Naive thymus-derived CD8-positive, alpha-beta T cell (primary cell): ENCODE measurements around the gene HIBCH. TPM values are rescaled to one million over a fixed set of nuclear protein-coding genes. Genes with fewer than 3 reads are reported as not detected.
A peak's percentile ranks its signal among the peaks of the same experiment; 100 is the strongest.

Source experiments
- ATAC-seq, 2 donors: fragments of 150-1000 bp; cut with Tn5 transposase in 1 of 2; sonication (Bioruptor Pico), chemical (Tn5 transposase) in 1 of 2; 1 replicate in 1 of 2; 2 replicates in 1 of 2; pipeline ENCODE4 v1.10.0; 2021; ENCODE audit warnings: mild to moderate bottlenecking in 2 of 2, moderate library complexity in 2 of 2
- POLR2A ChIA-PET: fragments of 350-600 bp; sonication (Branson Sonifier 250); formaldehyde crosslinking; loops from one replicate; lab custom pipeline; 2021; ENCODE audit warnings: antibody characterized with exemption; lab: Charles Lee
- DNase-seq, 10 donors: peaks; one replicate each; pipeline versions ENCODE4 v3.0.0 to v3.0.0-alpha.2; 2020 to 2022
- H3K27ac Mint-ChIP-seq, 10 donors: one replicate each; pipeline ENCODE4 v1.8.0; 2020 to 2022; ENCODE audit warnings: mild to moderate bottlenecking in 10 of 10, mixed read lengths in 10 of 10, moderate library complexity in 4 of 10, inconsistent platforms in 1 of 10
- H3K27me3 Mint-ChIP-seq, 5 donors: one replicate each; pipeline ENCODE4 v1.8.0; 2021 to 2022; ENCODE audit warnings: mixed read lengths in 5 of 5
- H3K36me3 Mint-ChIP-seq, 3 donors: one replicate each; pipeline ENCODE4 v1.8.0; 2020 to 2022; ENCODE audit warnings: mixed read lengths in 3 of 3, mild to moderate bottlenecking in 2 of 3, inconsistent platforms in 1 of 3
- H3K4me1 Mint-ChIP-seq, 4 donors: one replicate each; pipeline ENCODE4 v1.8.0; 2021 to 2022; ENCODE audit warnings: mixed read lengths in 4 of 4
- H3K4me3 Mint-ChIP-seq, 10 donors: one replicate each; pipeline ENCODE4 v1.8.0; 2020 to 2022; ENCODE audit warnings: mild to moderate bottlenecking in 10 of 10, mixed read lengths in 10 of 10, moderate library complexity in 6 of 10, inconsistent platforms in 1 of 10
- H3K9me3 Mint-ChIP-seq, 9 donors: one replicate each; pipeline ENCODE4 v1.8.0; 2020 to 2022; ENCODE audit warnings: mixed read lengths in 9 of 9, mild to moderate bottlenecking in 3 of 9, inconsistent platforms in 1 of 9, moderate library complexity in 1 of 9
- polyA plus RNA-seq, 3 donors: library from polyadenylated mRNA; unstranded; fragments of 300-500 nt; fragmentation: Illumina TruSeq; gene quantifications; one replicate each; pipeline ENCODE4 v1.2.3, GENCODE V29; 2021
- total RNA-seq, 8 experiments: library from RNA in 2 of 8; stranded (reverse) in 2 of 8; gene quantifications; one replicate each; pipeline ENCODE4 v1.2.3 and lab custom pipeline; 2021 to 2026

Gene HIBCH
- total and polyA plus RNA-seq, 5 experiments from 2014 or later, result 18.0 to 24.5 (median 19.5) TPM

GRCh38 chr2:190190507-190191162 lies 129.0 kb downstream of the HIBCH start:
- ATAC-seq (no peak), DNase-seq (no peak)
- H3K4me3 Mint-ChIP-seq, result no peak overlapping the region
- no peaks in the 10 kb centered on the region for H3K9me3 Mint-ChIP-seq
- peaks cover 2 to 4% (median 4%) of the 10 kb centered on the region in 3 donors for H3K36me3 Mint-ChIP-seq
- H3K27me3 Mint-ChIP-seq, result no peaks in the 10 kb centered on the region
- H3K27ac Mint-ChIP-seq, result no peak overlapping the region
- no peaks in the 10 kb centered on the region for H3K4me1 Mint-ChIP-seq
- POLR2A ChIA-PET, result no interaction called here

- POLR2A ChIA-PET, result no interaction called here
- no peak for DNase-seq
- no peak overlapping the region for H3K27ac Mint-ChIP-seq
- no peak overlapping the region for H3K4me3 Mint-ChIP-seq
- H3K27me3 Mint-ChIP-seq, result no peaks in the 10 kb centered on the region
- H3K9me3 Mint-ChIP-seq, result no peaks in the 10 kb centered on the region
- ATAC-seq, result no peak
- no peaks in the 10 kb centered on the region for H3K4me1 Mint-ChIP-seq
- no peaks in the 10 kb centered on the region for H3K36me3 Mint-ChIP-seq
Observed at GRCh38 chr2:190188289-190188688, 131.3 kb downstream of the HIBCH start.

DNA sequence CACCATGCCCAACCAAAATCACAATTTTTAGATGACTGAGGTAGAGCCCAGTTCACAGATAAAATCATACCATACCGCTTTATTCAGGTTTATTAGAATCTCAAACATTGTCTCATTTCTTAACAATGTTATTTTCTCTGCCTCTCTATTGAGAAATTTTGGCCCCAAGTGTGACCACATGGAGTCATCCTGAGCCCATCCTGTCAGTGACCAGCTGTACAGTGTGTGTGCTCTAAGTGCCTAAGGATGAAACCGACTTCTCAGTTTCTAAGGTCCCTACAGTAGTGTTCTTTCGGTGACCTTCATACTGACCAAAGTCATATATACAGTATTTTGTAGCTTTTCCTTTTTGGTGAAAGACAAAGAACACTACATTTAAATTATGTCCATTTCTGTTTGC lies 133.4 kb downstream of the HIBCH start:
- H3K36me3 Mint-ChIP-seq, result no peaks in the 10 kb centered on the region
- POLR2A ChIA-PET, result no interaction called here
- no peak for ATAC-seq
- no peak overlapping the region for H3K4me3 Mint-ChIP-seq
- H3K27ac Mint-ChIP-seq, result peak overlapping the region in 1 of 10 donors; percentile 6
- H3K4me1 Mint-ChIP-seq, result peaks cover 0 to 7% (median 3%) of the 10 kb centered on the region in 4 donors
- no peaks in the 10 kb centered on the region for H3K9me3 Mint-ChIP-seq
- DNase-seq, result no peak
- peaks cover 0 to 1% (median 0%) of the 10 kb centered on the region in 5 donors for H3K27me3 Mint-ChIP-seq

GRCh38 chr2:190185380-190185779 lies 134.2 kb downstream of the HIBCH start:
- H3K9me3 Mint-ChIP-seq, result no peaks in the 10 kb centered on the region
- no peak for DNase-seq
- POLR2A ChIA-PET, result no interaction called here
- H3K27ac Mint-ChIP-seq, result peak overlapping the region in 1 of 10 donors; percentile 22
- ATAC-seq, result no peak
- no peaks in the 10 kb centered on the region for H3K36me3 Mint-ChIP-seq
- H3K4me3 Mint-ChIP-seq, result no peak overlapping the region
- H3K4me1 Mint-ChIP-seq, result peaks cover 0 to 10% (median 7%) of the 10 kb centered on the region in 4 donors
- H3K27me3 Mint-ChIP-seq, result peaks cover 0 to 5% (median 0%) of the 10 kb centered on the region in 5 donors

DNA sequence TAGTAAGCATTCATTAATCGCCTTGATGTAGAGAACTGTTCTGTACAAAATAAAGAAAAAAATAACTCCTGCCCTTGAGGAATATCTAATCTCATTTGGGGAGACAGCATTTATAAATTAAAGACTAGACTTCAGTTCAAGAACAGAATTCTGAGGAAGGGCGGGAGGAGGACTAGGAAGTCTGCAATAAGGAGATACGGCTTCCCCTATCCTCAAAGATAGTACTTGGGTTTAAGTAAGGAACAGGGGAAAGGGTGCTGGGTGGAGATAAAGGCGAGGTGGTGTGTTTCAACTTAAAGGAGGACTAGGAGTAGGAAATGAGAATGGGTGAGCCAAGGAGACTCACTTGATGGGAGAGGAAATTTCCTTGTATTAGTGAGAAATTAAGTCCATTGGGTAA lies 135.2 kb downstream of the HIBCH start:
- no peak overlapping the region for H3K4me3 Mint-ChIP-seq
- no peak for ATAC-seq
- H3K36me3 Mint-ChIP-seq, result peaks cover 0 to 5% (median 0%) of the 10 kb centered on the region in 3 donors
- no peak overlapping the region for H3K27ac Mint-ChIP-seq
- H3K27me3 Mint-ChIP-seq, result peaks cover 0 to 11% (median 7%) of the 10 kb centered on the region in 5 donors
- H3K9me3 Mint-ChIP-seq, result no peaks in the 10 kb centered on the region
- POLR2A ChIA-PET, result no interaction called here
- DNase-seq, result no peak
- H3K4me1 Mint-ChIP-seq, result peaks cover 2 to 16% (median 13%) of the 10 kb centered on the region in 4 donors

- H3K36me3 Mint-ChIP-seq, result peaks cover 0 to 8% (median 0%) of the 10 kb centered on the region in 3 donors
- no peaks in the 10 kb centered on the region for H3K9me3 Mint-ChIP-seq
- no peak overlapping the region for H3K4me3 Mint-ChIP-seq
- DNase-seq, result no peak
- no peak for ATAC-seq
- POLR2A ChIA-PET, result no interaction called here
- H3K27me3 Mint-ChIP-seq, result peaks cover 4 to 15% (median 11%) of the 10 kb centered on the region in 5 donors
- H3K27ac Mint-ChIP-seq, result no peak overlapping the region
- peaks cover 2 to 19% (median 13%) of the 10 kb centered on the region in 4 donors for H3K4me1 Mint-ChIP-seq
Observed at GRCh38 chr2:190183539-190183938, 136.1 kb downstream of the HIBCH start.

- Mint-ChIP-seq H3K36me3 (peaks cover 0 to 13% (median 0%) of the 10 kb centered on the region in 3 donors), H3K4me1 (peaks cover 2 to 19% (median 13%) of the 10 kb centered on the region in 4 donors), H3K27me3 (peaks cover 4 to 28% (median 25%) of the 10 kb centered on the region in 5 donors), H3K4me3 (peak overlapping the region in 1 of 10 donors; percentile 0), H3K9me3 (peaks cover 0 to 1% (median 0%) of the 10 kb centered on the region in 9 donors), H3K27ac (no peak overlapping the region)
- ATAC-seq, result no peak
- no peak for DNase-seq
- POLR2A ChIA-PET, result no interaction called here
Observed at GRCh38 chr2:190182071-190182524, 137.5 kb downstream of the HIBCH start.

DNA sequence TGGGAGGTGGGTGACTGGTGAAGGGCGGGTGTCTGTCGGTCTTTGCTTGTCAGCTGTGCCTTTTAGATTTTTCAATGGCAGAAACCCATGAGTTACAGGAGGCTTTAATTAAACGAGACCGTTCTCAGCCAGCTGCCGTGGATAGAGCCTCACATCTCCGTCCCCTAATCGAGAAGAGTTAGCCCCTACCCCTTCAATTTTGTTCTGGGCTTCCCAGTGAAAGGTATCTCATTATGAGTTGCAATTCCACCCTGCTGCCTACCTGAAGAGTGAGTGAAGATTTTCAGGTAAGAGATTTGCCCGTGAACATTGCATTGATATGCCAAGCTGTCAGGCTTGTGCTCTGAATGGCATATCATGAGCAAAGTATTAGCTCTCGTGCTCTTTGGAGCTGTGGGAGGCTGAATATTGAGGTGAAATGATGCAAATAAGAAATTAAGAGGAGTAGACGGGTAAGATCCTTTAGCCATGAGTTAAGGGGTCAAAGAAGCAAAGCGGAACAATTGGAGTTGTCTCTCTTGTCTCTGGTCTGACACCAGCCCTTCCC lies 138.4 kb downstream of the HIBCH start:
- DNase-seq (peak in 1 of 10 donors; percentile 5), ATAC-seq (peak in 1 of 2 donors; percentile 11)
- peaks cover 2 to 19% (median 13%) of the 10 kb centered on the region in 4 donors for H3K4me1 Mint-ChIP-seq
- peaks cover 0 to 1% (median 0%) of the 10 kb centered on the region in 9 donors for H3K9me3 Mint-ChIP-seq
- H3K27ac Mint-ChIP-seq, result peak overlapping the region in 2 of 10 donors; percentile 15 to 47
- POLR2A ChIA-PET, result interaction anchor here (0.6 kb wide), 1 partner anchor 418 kb away, joined by 3 read pairs; no protein-coding TSS in a partner anchor
- peaks cover 9 to 37% (median 30%) of the 10 kb centered on the region in 5 donors for H3K27me3 Mint-ChIP-seq
- H3K36me3 Mint-ChIP-seq, result peaks cover 0 to 13% (median 0%) of the 10 kb centered on the region in 3 donors
- H3K4me3 Mint-ChIP-seq, result peak overlapping the region; percentile 56 to 79 (median 64)

DNA sequence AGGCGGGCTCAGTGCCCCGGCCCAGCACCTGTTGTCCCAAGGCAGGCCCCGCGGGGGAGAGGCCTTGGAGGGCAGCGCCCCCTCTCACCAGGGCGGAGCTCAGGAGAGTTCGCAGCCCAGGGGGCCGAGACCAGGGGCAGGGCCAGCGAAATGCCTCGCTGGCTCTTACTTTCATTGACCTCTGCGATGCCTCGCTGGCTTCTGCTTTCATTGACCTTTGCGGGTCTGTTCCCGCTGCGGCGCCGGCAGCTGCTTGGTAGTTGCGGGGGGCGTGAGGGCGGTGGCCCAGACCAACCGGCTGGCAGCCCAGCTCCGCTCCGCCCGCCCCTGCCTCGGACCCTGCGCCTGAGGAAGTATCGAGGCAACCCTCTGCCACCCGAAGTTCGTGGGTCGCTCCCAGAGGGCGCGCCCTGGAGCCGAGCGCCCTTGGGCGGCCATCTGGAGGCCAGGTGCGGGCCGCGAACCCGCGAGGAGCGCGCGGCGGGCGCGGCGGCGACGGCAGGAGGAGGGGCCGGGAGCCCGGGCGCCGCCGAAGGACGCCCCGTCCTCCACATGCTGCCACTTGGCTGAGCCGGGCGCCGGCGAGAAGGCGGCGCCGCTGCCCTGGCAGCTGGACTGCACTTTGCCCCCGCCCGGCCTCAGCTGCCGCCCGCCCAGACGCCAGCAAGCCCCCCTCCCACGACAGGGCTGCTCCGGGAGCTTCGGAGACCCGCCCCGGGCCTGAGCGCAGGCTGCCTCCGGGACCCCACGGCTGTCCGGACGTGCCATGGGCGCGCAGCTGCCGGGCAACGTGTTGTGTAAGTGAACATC lies 139.1 kb downstream of the HIBCH start:
- Mint-ChIP-seq H3K27me3 (peaks cover 9 to 42% (median 34%) of the 10 kb centered on the region in 5 donors), H3K36me3 (peaks cover 0 to 13% (median 0%) of the 10 kb centered on the region in 3 donors), H3K4me3 (peak overlapping the region; percentile 56 to 79 (median 70)), H3K4me1 (peaks cover 2 to 19% (median 13%) of the 10 kb centered on the region in 4 donors), H3K27ac (no peak overlapping the region), H3K9me3 (peaks cover 0 to 1% (median 0%) of the 10 kb centered on the region in 9 donors)
- DNase-seq (peak in 6 of 10 donors; percentile 3 to 21 (median 15)), ATAC-seq (peak; percentile 68 to 69)
- POLR2A ChIA-PET, result no interaction called here

GRCh38 chr2:190179754-190180312 lies 139.8 kb downstream of the HIBCH start:
- DNase-seq (peak in 1 of 10 donors; percentile 1), ATAC-seq (no peak)
- no peak overlapping the region for H3K27ac Mint-ChIP-seq
- H3K9me3 Mint-ChIP-seq, result peaks cover 0 to 1% (median 0%) of the 10 kb centered on the region in 9 donors
- peaks cover 0 to 13% (median 0%) of the 10 kb centered on the region in 3 donors for H3K36me3 Mint-ChIP-seq
- peak overlapping the region; percentile 28 to 82 (median 73) for H3K4me3 Mint-ChIP-seq
- H3K27me3 Mint-ChIP-seq, result peaks cover 11 to 47% (median 39%) of the 10 kb centered on the region in 5 donors
- H3K4me1 Mint-ChIP-seq, result peaks cover 2 to 19% (median 13%) of the 10 kb centered on the region in 4 donors
- POLR2A ChIA-PET, result no interaction called here

GRCh38 chr2:190178066-190178722 lies 141.4 kb downstream of the HIBCH start:
- Mint-ChIP-seq H3K27me3 (peaks cover 12 to 62% (median 49%) of the 10 kb centered on the region in 5 donors), H3K9me3 (peaks cover 0 to 13% (median 9%) of the 10 kb centered on the region in 9 donors), H3K4me1 (peaks cover 2 to 19% (median 13%) of the 10 kb centered on the region in 4 donors), H3K27ac (peak overlapping the region in 1 of 10 donors; percentile 25), H3K4me3 (no peak overlapping the region), H3K36me3 (peaks cover 0 to 22% (median 8%) of the 10 kb centered on the region in 3 donors)
- peak in 1 of 10 donors; percentile 3 for DNase-seq
- no peak for ATAC-seq
- POLR2A ChIA-PET, result no interaction called here
